WERI-Rb-1 (cell line): ENCODE measurements around the gene SLC43A2.
A peak's percentile ranks its signal among the peaks of the same experiment; 100 is the strongest.
"Not testable (repeated sequence)": the region's sequence is repeated elsewhere in the genome, so short reads cannot be mapped to it uniquely, and the experiment has no call there.

Experiments
- DNase-seq: peaks from one replicate; pipeline ENCODE4 v3.0.0-alpha.2; 2020
- H3K27ac ChIP-seq: fragments of 250-450 bp; sonication (Bioruptor Pico); 2 replicates; pipeline ENCODE4 v1.5.1; 2020; ENCODE audit warnings: mild to moderate bottlenecking, moderate library complexity
- H3K27me3 ChIP-seq: fragments of 250-450 bp; sonication (Bioruptor Pico); 2 replicates; pipeline ENCODE4 v1.5.1; 2021; ENCODE audit warnings: mild to moderate bottlenecking, low read depth, moderate library complexity; ENCODE audit not compliant: insufficient read depth, severe bottlenecking
- H3K36me3 ChIP-seq: fragments of 250-450 bp; sonication (Bioruptor Pico); 2 replicates; pipeline ENCODE4 v1.5.1; 2020; ENCODE audit warnings: mild to moderate bottlenecking, moderate library complexity
- H3K4me3 ChIP-seq: 2 replicates; pipeline ENCODE4 v1.5.1; 2011; ENCODE audit warnings: low read depth, mild to moderate bottlenecking, control low read depth, low read length
- H3K9me3 ChIP-seq: fragments of 250-450 bp; sonication (Bioruptor Pico); 2 replicates; pipeline ENCODE4 v1.5.1; 2021; ENCODE audit warnings: mild to moderate bottlenecking, moderate library complexity; ENCODE audit not compliant: severe bottlenecking
- CTCF ChIP-seq: IDR thresholded peaks from 2 replicates; pipeline ENCODE4 v1.5.1; 2011; ENCODE audit warnings: low read depth, mild to moderate bottlenecking, control low read depth, inconsistent platforms, low read length

SLC43A2 gene

GRCh38 chr17:1535737-1536136 lies 92.9 kb downstream of the SLC43A2 start:
- Histone ChIP-seq H3K27ac (no peak overlapping the region), H3K27me3 (no peaks in the 10 kb centered on the region), H3K9me3 (no peaks in the 10 kb centered on the region), H3K36me3 (peaks cover 41% of the 10 kb centered on the region), H3K4me3 (no peak overlapping the region)
- TF ChIP-seq CTCF = no peak
- no peak for DNase-seq

- Histone ChIP-seq H3K27me3 (no peaks in the 10 kb centered on the region), H3K9me3 (no peaks in the 10 kb centered on the region), H3K27ac (no peak overlapping the region), H3K36me3 (peaks cover 38% of the 10 kb centered on the region), H3K4me3 (no peak overlapping the region)
- no peak for DNase-seq
- no peak for TF ChIP-seq CTCF
These were observed 94.8 kb downstream of the SLC43A2 start for GRCh38 chr17:1533661-1534325.

GRCh38 chr17:1532836-1533602 lies 95.6 kb downstream of the SLC43A2 start:
- DNase-seq = peak; percentile 61
- no peak overlapping the region for H3K27ac ChIP-seq

GRCh38 chr17:1529863-1530262 lies 98.8 kb downstream of the SLC43A2 start:
- no peak for TF ChIP-seq CTCF
- H3K36me3 ChIP-seq = peaks cover 32% of the 10 kb centered on the region

More at GRCh38 chr17:1532836-1533602, 95.6 kb downstream of the SLC43A2 start:
- no peaks in the 10 kb centered on the region for H3K27me3 ChIP-seq
- no peaks in the 10 kb centered on the region for H3K9me3 ChIP-seq
- TF ChIP-seq CTCF = peak; percentile 90
- H3K36me3 ChIP-seq = peaks cover 31% of the 10 kb centered on the region
- H3K4me3 ChIP-seq = no peak overlapping the region

GRCh38 chr17:1526876-1527275 lies 101.8 kb downstream of the SLC43A2 start:
- H3K36me3 ChIP-seq = peaks cover 22% of the 10 kb centered on the region
- H3K27ac ChIP-seq, DNase-seq, H3K9me3 ChIP-seq, H3K4me3 ChIP-seq, H3K27me3 ChIP-seq: not testable (repeated sequence)

More at GRCh38 chr17:1529863-1530262, 98.8 kb downstream of the SLC43A2 start:
- H3K27ac ChIP-seq = no peak overlapping the region
- no peaks in the 10 kb centered on the region for H3K27me3 ChIP-seq
- no peak for DNase-seq
- no peaks in the 10 kb centered on the region for H3K9me3 ChIP-seq
- no peak overlapping the region for H3K4me3 ChIP-seq

GRCh38 chr17:1522626-1523025 lies 106.0 kb downstream of the SLC43A2 start:
- Histone ChIP-seq H3K27me3 (no peaks in the 10 kb centered on the region), H3K27ac (no peak overlapping the region), H3K9me3 (no peaks in the 10 kb centered on the region), H3K4me3 (no peak overlapping the region), H3K36me3 (peaks cover 26% of the 10 kb centered on the region)
- DNase-seq = no peak
- TF ChIP-seq CTCF = no peak
